Activated CD4-positive, CD25-positive, alpha-beta regulatory T cell treated with anti-CD3 and anti-CD28 coated beads, Interleukin-2, amount 50 U/mL, for 16 hours (primary cell): ENCODE results near the gene INO80.
A peak's percentile ranks its signal among the peaks of the same experiment; 100 is the strongest.
"Not testable (repeated sequence)": the region's sequence is repeated elsewhere in the genome, so short reads cannot be mapped to it uniquely, and the experiment has no call there.

Experiments
- DNase-seq: peaks from one replicate; pipeline ENCODE4 v3.0.0-alpha.2; 2020; ENCODE audit warnings: low read depth, low spot score

Gene INO80

GRCh38 chr15:40962317-40962716 lies 153.8 kb downstream of the INO80 start:
- DNase-seq, result not testable (repeated sequence)

DNA sequence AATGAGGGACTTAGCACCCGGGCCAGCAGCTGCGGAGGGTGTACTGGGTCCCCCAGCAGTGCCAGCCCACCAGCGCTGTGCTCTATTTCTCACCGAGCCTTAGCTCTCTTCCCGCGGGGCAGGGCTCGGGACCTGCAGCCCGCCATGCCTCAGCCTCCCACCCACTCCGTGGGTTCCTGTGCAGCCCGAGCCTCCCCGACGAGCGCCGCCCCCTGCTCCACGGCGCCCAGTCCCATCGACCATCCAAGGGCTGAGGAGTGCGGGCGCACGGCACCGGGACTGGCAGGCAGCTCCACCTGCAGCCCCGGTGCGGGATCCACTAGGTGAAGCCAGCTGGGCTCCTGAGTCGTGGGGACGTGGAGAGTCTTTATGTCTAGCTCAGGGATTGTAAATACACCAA lies 154.3 kb downstream of the INO80 start:
- not testable (repeated sequence) for DNase-seq

DNA sequence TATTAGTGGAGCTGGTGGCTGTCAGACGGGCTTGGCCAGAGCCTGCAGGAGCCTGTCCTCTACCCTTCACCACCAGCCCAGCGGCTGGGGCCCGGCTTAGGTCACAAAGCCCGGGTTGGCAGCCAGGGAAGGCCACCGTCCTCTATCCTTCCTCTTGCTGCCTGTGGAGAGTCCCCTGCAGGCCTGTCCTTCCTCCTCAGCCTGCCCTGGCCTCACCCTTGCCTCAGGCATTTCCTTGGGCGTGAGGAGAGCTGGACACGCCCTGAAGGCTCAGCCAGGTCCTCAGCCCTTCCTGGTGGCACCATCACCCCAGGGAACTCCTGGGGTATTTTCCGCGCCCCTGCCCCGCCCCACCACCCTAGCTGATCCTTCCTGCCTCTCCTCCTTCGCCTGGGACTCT lies 155.2 kb downstream of the INO80 start:
- no peak for DNase-seq

- no peak for DNase-seq
Measured at GRCh38 chr15:40960151-40960885, 155.8 kb downstream of the INO80 start.

- no peak for DNase-seq
Measured at GRCh38 chr15:40959331-40960141, 156.5 kb downstream of the INO80 start.

DNA sequence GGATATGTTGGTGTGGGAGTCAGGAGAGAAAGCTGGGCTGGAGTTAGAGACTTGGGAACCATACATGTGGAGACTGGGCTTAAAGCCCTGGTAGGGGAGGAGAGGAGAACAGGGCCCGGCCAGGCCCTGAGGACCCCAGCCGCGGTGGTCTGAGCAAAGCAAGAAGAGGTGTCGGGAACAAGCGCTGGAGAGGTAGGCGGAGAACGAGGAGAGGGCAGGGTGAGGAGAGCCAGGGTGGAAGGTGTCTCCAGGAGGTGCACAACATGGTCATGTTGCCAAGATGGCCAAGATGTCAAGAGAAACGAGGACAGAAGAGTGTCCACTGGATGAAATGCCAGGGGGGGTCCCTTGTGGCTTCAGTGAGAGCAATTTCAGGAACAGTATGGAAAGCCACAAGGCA lies 157.4 kb downstream of the INO80 start:
- no peak for DNase-seq

DNA sequence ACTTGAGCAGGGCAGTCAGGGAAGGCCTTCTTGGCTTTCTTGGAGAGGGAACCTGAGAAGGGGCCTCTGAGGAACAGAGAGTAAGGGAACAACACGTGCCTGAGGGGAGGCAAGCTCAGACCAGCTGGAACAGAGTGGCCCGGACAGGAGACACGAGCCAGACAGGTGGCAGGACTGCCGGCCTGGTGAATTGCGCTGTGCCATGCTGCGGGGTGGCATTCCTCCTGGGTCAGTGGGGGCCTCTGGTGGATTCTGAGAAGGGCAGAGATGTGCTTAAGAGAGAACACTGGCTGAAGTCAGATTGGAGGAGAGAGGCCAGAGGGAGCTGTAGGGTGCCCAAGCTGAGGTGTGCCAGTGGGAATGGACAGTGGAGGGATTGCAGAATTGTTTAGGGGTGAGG lies 157.9 kb downstream of the INO80 start:
- no peak for DNase-seq

- no peak for DNase-seq
Measured at GRCh38 chr15:40957581-40958051, 158.5 kb downstream of the INO80 start.

DNA sequence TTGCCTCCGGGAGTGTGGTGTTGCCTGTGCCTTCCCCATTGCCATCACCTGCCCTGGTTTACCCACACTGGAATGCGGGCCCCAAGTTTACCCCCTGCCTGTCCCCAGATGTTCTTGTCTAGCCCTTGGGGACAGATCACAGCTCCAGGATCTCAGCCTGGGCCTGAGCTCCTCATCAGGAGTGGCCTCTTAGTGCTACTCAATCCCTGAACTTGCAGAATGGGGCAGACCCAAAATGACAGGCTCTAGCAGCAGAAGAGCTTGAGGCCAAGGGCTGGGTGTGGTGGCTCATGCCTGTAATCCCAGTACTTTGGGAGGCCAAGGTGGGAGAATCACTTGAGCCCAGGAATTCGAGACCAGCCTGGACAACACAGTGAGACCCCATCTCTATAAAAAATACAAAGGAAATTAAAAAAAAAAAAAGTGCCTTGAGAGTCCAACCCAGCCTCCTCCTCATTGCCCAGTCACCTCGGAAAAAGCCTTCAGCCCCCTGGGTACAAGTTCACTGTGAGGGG lies 159.0 kb downstream of the INO80 start:
- no peak for DNase-seq

- no peak for DNase-seq
Measured at GRCh38 chr15:40956541-40956982, 159.5 kb downstream of the INO80 start.

DNA sequence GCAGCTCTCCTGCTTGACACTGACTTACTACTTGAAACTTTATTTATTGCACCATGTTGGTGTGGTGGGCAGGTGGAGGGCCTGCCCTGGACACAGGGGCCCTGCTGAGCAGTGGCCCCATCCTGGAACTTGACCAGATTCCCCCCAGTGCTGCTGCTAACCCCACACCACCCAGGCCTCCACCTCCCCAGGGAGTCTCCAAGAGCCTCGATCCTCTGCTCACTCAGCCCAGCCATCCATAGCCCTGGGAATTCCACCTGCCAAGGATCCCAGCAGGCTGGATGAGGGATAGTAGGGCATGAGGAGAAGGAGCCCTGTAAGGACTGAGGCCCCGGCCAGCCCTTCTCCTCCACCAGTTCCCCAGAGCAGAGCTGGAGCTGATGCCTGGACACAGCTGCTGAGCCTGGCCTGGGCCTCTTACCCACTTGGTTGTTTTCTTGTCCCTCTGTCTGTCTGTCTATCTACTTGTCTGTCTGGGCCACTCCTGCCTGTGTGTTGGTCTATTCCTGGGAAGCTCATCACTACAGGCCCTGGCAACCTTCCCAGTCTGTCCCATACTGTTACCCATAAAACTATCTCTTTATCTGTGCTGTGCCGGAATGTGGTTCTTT lies 160.0 kb downstream of the INO80 start:
- DNase-seq, result no peak

DNA sequence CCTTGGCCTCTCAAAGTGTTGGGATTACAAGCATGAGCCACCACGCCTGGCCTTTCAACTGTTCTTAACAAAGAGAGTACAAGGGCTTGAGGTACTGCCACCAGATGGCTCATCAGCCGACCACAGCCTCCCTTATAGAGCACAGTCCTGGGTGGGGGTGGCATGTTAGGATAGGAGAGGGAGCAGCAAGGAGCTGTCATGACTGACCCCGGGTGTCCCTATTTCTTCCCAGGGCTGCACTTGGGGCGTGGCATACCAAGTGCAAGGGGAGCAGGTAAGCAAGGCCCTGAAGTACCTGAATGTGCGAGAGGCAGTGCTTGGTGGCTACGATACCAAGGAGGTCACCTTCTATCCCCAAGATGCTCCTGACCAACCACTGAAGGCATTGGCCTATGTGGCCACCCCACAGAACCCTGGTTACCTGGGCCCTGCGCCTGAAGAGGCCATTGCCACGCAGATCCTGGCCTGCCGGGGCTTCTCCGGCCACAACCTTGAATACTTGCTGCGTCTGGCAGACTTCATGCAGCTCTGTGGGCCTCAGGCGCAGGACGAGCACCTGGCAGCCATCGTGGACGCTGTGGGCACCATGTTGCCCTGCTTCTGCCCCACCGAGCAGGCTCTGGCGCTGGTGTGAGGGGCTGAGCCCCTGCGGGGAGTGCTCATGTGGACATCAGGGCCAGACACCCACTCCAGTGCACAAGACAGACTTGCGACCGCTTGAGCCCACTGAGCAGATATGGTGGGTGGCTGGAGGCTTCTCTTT lies 160.8 kb downstream of the INO80 start:
- no peak for DNase-seq

- not testable (repeated sequence) for DNase-seq
Measured at GRCh38 chr15:40954158-40954848, 161.8 kb downstream of the INO80 start.

GRCh38 chr15:40953713-40954074 lies 162.4 kb downstream of the INO80 start:
- no peak for DNase-seq

DNA sequence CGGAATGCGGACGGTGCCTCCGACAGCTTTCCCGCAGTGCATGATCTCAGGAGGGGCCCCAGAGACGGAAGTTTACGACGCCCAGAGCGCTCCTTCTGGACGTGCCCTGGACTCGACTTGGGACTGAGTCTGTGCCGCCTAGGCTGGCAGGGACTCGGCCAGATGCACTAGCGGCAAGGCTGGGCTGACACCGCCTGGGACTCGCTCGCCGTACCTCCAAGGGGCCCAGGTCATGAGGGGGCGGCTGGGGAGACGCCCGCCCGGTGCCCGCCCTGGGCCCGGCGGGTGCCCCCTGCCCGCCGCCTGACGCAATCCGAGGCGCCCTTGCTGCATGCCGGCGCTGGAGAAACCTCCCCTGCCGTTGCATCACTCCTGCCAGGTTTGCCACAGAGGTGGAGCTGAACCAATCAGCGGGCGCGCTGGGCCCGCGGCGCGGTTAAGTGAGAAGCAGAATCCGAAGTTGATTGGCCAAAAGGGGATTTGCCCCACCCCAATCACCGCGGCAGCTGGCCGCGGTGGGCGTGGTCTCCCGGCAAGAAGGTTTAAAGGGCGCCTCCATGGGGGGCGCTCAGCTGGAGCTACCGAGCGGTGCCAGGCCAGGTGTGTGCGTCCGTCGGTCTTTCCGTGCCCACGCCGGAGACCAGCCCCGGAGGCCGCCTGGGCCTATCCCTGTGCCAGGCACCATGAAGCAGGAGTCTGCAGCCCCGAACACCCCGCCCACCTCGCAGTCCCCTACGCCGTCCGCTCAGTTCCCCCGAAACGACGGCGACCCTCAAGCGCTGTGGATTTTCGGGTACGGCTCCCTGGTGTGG lies 163.0 kb downstream of the INO80 start, which contains the start of gene CHAC1:
TSS of gene CHAC1 (plus strand) at position 571 of the 812 bp plus-strand sequence. CDS start at position 684, 113 bp downstream.
- peak; percentile 93 for DNase-seq

DNA sequence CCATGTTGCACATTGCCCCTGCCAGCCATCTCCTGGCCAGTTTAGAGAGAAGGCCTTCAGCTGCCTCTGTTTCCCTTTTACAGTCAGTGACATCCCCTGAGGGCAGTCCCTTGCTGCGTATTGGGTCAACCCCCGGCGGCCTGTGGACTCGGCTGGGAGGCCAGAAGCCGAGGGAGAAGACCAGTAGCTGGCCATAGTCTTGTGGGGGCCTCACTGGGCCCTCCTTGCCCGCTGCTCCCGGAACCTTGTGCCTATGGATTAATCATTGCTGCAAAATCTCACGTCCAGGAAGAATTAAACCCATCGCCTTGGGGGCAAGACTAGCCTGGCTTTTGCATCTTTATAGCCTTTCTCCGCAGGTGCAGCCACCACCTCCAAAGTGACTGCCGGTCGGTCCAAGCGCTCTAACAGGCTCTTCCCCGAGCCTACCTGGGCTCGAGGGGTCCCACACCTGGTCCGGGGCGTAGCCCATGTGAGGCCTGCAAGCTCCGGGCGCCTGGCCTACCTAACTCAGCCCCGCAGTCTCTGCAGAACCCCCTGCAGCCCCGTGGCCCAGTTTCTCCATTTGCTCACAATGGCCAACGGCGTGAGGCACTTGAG lies 163.7 kb downstream of the INO80 start:
- no peak for DNase-seq

DNA sequence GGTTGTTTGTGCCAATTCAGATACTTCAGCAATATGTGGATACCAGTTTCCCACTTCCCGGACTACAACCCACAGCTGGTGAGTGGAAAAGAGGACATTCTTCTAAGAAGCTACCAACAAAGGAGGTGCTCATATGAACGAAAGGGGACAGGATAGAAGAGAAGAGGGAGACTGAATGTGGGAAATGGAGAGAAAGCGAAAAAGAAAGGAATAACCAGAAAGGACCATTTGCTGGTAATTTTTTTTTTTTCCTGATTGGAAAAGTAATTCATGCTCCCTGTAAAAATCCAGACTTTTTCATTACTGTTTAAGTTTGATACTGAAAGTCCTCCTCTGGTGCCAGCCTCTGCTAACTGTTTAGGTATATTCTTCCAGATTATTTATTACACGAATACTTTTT lies 164.3 kb downstream of the INO80 start:
- no peak for DNase-seq

DNA sequence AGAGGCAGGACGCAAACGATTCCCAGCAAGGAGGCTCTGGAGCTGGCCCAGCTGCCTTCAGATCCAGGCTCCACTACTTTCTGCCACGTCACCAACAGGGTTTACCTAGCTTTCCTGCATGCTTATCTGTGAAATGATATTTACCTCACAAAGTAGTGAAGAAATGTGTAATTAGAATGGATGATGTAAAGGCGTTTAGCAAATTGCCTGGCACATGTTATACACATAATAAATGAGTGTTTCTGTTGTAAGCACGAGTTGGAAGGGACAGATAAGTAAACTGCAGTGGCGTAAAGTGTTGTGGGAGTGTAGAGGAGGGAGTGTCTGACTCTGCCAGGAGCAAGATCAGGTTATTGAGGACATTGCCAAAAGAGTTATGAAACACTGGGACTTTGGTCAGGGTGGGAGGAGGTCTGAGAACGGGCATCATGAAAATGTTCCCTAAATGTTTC lies 166.3 kb downstream of the INO80 start:
- no peak for DNase-seq

- no peak for DNase-seq
Measured at GRCh38 chr15:40948706-40949473, 167.2 kb downstream of the INO80 start.
